ENCODE results near the gene TMPRSS4.

- TF ChIP-seq EZH2 (IDR thresholded peaks at IDR 0.05; ENCODE audit: insufficient read depth, poor library complexity, severe bottlenecking) (no peak), EZH2phosphoT487 (IDR thresholded peaks at IDR 0.05; ENCODE audit: insufficient read depth, low read depth) (no peak)
These were observed 80.5 kb downstream of the TMPRSS4 start for GRCh38 chr11:118157186-118157895.
